Stomach (tissue), 9 donors: ENCODE results near the gene TPST2. TPM values are rescaled to one million over a fixed set of nuclear protein-coding genes. Genes with fewer than 3 reads are reported as not detected.
A peak's percentile ranks its signal among the peaks of the same experiment; 100 is the strongest.

Source experiments
- DNase-seq, 2 donors: peaks; one replicate each; pipeline versions ENCODE4 v3.0.0 to v3.0.0-alpha.2; 2013 to 2019
- H3K27ac ChIP-seq, 5 donors: fragments of 200-600 bp in 4 of 5; sonication (generic) in 4 of 5; one replicate each; pipeline ENCODE4 v1.5.1; 2013 to 2019; ENCODE audit warnings: mild to moderate bottlenecking in 1 of 5, moderate library complexity in 1 of 5
- H3K27me3 ChIP-seq, 3 donors: fragments of 200-600 bp; sonication (generic); one replicate each; pipeline ENCODE4 v1.5.1; 2017 to 2019; ENCODE audit warnings: mixed run types in 1 of 3
- H3K36me3 ChIP-seq, 4 donors: fragments of 200-600 bp; sonication (generic); 1 replicate in 3 of 4; 2 replicates in 1 of 4; pipeline ENCODE4 v1.5.1; 2016 to 2019
- H3K4me1 ChIP-seq, 4 donors: fragments of 200-600 bp; sonication (generic); one replicate each; pipeline ENCODE4 v1.5.1; 2016 to 2019
- H3K4me3 ChIP-seq, 4 donors: fragments of 200-600 bp; sonication (generic) in 3 of 4; one replicate each; pipeline ENCODE4 v1.5.1; 2016 to 2019; ENCODE audit warnings: mild to moderate bottlenecking in 1 of 4
- H3K9me3 ChIP-seq, 4 donors: fragments of 200-600 bp; sonication (generic); one replicate each; pipeline ENCODE4 v1.5.1; 2016 to 2019
- CTCF ChIP-seq, 7 experiments: fragments of 450-650 bp in 4 of 7; fragments of 200-600 bp in 3 of 7; sonication (generic) in 3 of 7; IDR thresholded peaks; one replicate each; pipeline ENCODE4 v1.5.1; 2016 to 2019; ENCODE audit warnings: antibody characterized with exemption in 7 of 7, control low read depth in 2 of 7, mild to moderate bottlenecking in 1 of 7
- EP300 ChIP-seq: sonication (generic); formaldehyde crosslinking; IDR thresholded peaks from one replicate; pipeline ENCODE4 v1.6.1; 2017; ENCODE audit warnings: antibody characterized with exemption
- POLR2A ChIP-seq, 4 donors: fragments of 450-650 bp; IDR thresholded peaks; one replicate each; pipeline ENCODE4 v1.6.1; 2016; ENCODE audit warnings: antibody characterized with exemption in 4 of 4, control low read depth in 2 of 4, mild to moderate bottlenecking in 1 of 4, moderate library complexity in 1 of 4
- POLR2AphosphoS5 ChIP-seq, 3 donors: sonication (generic); formaldehyde crosslinking; IDR thresholded peaks; one replicate each; pipeline ENCODE4 v1.6.1; 2016; ENCODE audit warnings: antibody characterized with exemption in 3 of 3
- WGBS, 5 donors: extraction: QIAGEN DNeasy Blood & Tissue Kit in 3 of 5; methylation state at CpG; one replicate each; pipeline versions ENCODE4 v1.1.5 to v1.1.7; 2013 to 2018; 5-methylcytosine and 5-hydroxymethylcytosine counted together
- intact Hi-C: fragments of 100-400 bp; cut with DNase I; formaldehyde crosslinking; loops from one replicate; pipeline ENCODE4 v1.15.1; 2023; ENCODE audit warnings: low total_unique reads
- polyA plus RNA-seq, 3 donors: library from polyadenylated mRNA; stranded (reverse); fragments of 200-250 nt; gene quantifications; one replicate each; pipeline ENCODE4 v1.2.3, GENCODE V29; 2013
- total RNA-seq, 5 donors: library from RNA; depleted of rRNA; stranded (reverse); fragments of >200 nt; gene quantifications; one replicate each; pipeline versions ENCODE4 v1.1.0 to v1.2.3, GENCODE V29; 2014 to 2016
- donor health status: healthy with polysubstance abuse.
- donor health status: Bipolar disorder and iron deficiency.
- donor health status: healthy.

TPST2 gene
- total and polyA plus RNA-seq, 8 donors, result 5.3 to 88.3 (median 10.4) TPM

GRCh38 chr22:26610072-26610958 is 20.4 kb upstream of the TPST2 start:
- no peaks in the 10 kb centered on the region for H3K4me1 ChIP-seq
- DNase-seq, result peak; percentile 35 to 53
- intact Hi-C loops, result no loop called here
- H3K4me3 ChIP-seq, result no peak overlapping the region
- H3K27me3 ChIP-seq, result peaks cover 0 to 29% (median 0%) of the 10 kb centered on the region in 3 donors
- peak overlapping the region in 1 of 5 donors; percentile 32 for H3K27ac ChIP-seq
- no peak for TF ChIP-seq CTCF (IDR thresholded peaks at IDR 0.05)
- peak in 2 of 3 donors; percentile 18 to 36 for TF ChIP-seq POLR2AphosphoS5 (IDR thresholded peaks at IDR 0.05)
- TF ChIP-seq POLR2A (IDR thresholded peaks at IDR 0.05), result no peak
- TF ChIP-seq EP300, result no peak
- H3K9me3 ChIP-seq, result no peaks in the 10 kb centered on the region
- H3K36me3 ChIP-seq, result no peaks in the 10 kb centered on the region
- 58 to 70% (median 66%) methylated on average over 12 of the region's 12 CpGs for WGBS, 5 donors

- no peak for TF ChIP-seq POLR2AphosphoS5 (IDR thresholded peaks at IDR 0.05)
- TF ChIP-seq POLR2A (IDR thresholded peaks at IDR 0.05), result no peak
- TF ChIP-seq EP300, result no peak
- no peak for TF ChIP-seq CTCF (IDR thresholded peaks at IDR 0.05)
- no peak overlapping the region for H3K27ac ChIP-seq
- no peaks in the 10 kb centered on the region for H3K4me1 ChIP-seq
- intact Hi-C loops, result no loop called here
- DNase-seq, result no peak
- 78 to 93% (median 90%) methylated on average over 2 of the region's 2 CpGs for WGBS, 5 donors
- H3K36me3 ChIP-seq, result no peaks in the 10 kb centered on the region
- no peaks in the 10 kb centered on the region for H3K9me3 ChIP-seq
- no peak overlapping the region for H3K4me3 ChIP-seq
- H3K27me3 ChIP-seq, result peaks cover 0 to 19% (median 0%) of the 10 kb centered on the region in 3 donors
Measured at GRCh38 chr22:26609287-26609686, 19.4 kb upstream of the TPST2 start.

- TF ChIP-seq EP300 (no peak), POLR2AphosphoS5 (IDR thresholded peaks at IDR 0.05) (no peak), POLR2A (IDR thresholded peaks at IDR 0.05) (no peak), CTCF (IDR thresholded peaks at IDR 0.05) (no peak)
- WGBS, 5 donors, result 18 to 35% (median 26%) methylated on average over 2 of the region's 2 CpGs
- Histone ChIP-seq H3K4me1 (no peaks in the 10 kb centered on the region), H3K4me3 (no peak overlapping the region), H3K27me3 (peaks cover 0 to 10% (median 0%) of the 10 kb centered on the region in 3 donors), H3K9me3 (no peaks in the 10 kb centered on the region), H3K27ac (no peak overlapping the region), H3K36me3 (no peaks in the 10 kb centered on the region)
- intact Hi-C loops, result no loop called here
- no peak for DNase-seq
Measured at GRCh38 chr22:26608129-26608528, 18.2 kb upstream of the TPST2 start.

GRCh38 chr22:26606611-26607010 is 16.7 kb upstream of the TPST2 start:
- Histone ChIP-seq H3K27me3 (no peaks in the 10 kb centered on the region), H3K27ac (no peak overlapping the region)
- WGBS, 5 donors, result 81 to 92% (median 91%) methylated on average over 4 of the region's 4 CpGs

More at GRCh38 chr22:26606611-26607010, 16.7 kb upstream of the TPST2 start:
- no peak for DNase-seq
- no peak overlapping the region for H3K4me3 ChIP-seq
- H3K36me3 ChIP-seq, result no peaks in the 10 kb centered on the region
- intact Hi-C loops, result no loop called here
- TF ChIP-seq POLR2A (IDR thresholded peaks at IDR 0.05), result no peak
- no peak for TF ChIP-seq EP300
- TF ChIP-seq CTCF (IDR thresholded peaks at IDR 0.05), result no peak
- TF ChIP-seq POLR2AphosphoS5 (IDR thresholded peaks at IDR 0.05), result no peak
- H3K4me1 ChIP-seq, result no peaks in the 10 kb centered on the region
- H3K9me3 ChIP-seq, result no peaks in the 10 kb centered on the region
